K562 (cell line): ENCODE results near the gene GTPBP2. TPM values are rescaled to one million over a fixed set of nuclear protein-coding genes. Genes with fewer than 3 reads are reported as not detected.

ENCODE experiments used
- ATAC-seq: fragments of 200-7000 bp; cut with Tn5 transposase; 3 replicates; pipeline ENCODE4 v1.9.1; 2020; ENCODE audit warnings: moderate library complexity
- BruUV-seq: library from RNA; stranded (reverse); fragments of 400-500 nt; replicated peaks from 2 replicates; lab custom pipeline; 2021; lab: Mats Ljungman, UMichigan
- CTCF ChIA-PET: fragments of 300-600 bp; formaldehyde crosslinking; extraction: SDS; loops from one replicate; lab custom pipeline; 2021; ENCODE audit warnings: low intra/inter-chr PET ratio; lab: Yijun Ruan, JAX
- POLR2A ChIA-PET: fragments of 300-600, 350-650 bp; sonication (Branson Sonifier 250); formaldehyde crosslinking; extraction: SDS; loops from one replicate; lab custom pipeline; 2021; ENCODE audit warnings: antibody characterized with exemption, inconsistent platforms; lab: Yijun Ruan, JAX
- DNase-seq, 4 experiments: peaks; one replicate each; pipeline versions ENCODE4 v3.0.0 to v3.0.0-alpha.2; 2011 to 2018; ENCODE audit warnings: low spot score in 3 of 4, mixed read lengths in 3 of 4; ENCODE audit errors: extremely low read depth in 1 of 4
- FAIRE-seq: peaks from 2 replicates; lab custom pipeline; 2011; peaks lifted over from hg19 to GRCh38; lab: Jason Lieb, UNC
- H2AFZ ChIP-seq: 2 replicates; pipeline ENCODE4 v1.6.0; 2011; ENCODE audit warnings: low read depth, low read length, control low read depth, inconsistent platforms
- H3K27ac ChIP-seq: fragments of 200-600 bp; 3 replicates; pipeline ENCODE4 v1.8.0; 2011; ENCODE audit warnings: low read depth, mild to moderate bottlenecking, control low read depth, inconsistent platforms, low read length, moderate library complexity, mixed read lengths; ENCODE audit errors: extremely low read depth
- H3K27me3 ChIP-seq, 2 experiments: fragments of 300-600 bp in 1 of 2; 2 replicates in 1 of 2; 3 replicates in 1 of 2; pipeline versions ENCODE4 v1.6.0 to v1.8.0; 2011; ENCODE audit warnings: inconsistent platforms in 2 of 2, low read length in 2 of 2, mild to moderate bottlenecking in 1 of 2, mixed read lengths in 1 of 2, moderate library complexity in 1 of 2; ENCODE audit not compliant: control insufficient read depth in 2 of 2, insufficient read depth in 2 of 2
- H3K36me3 ChIP-seq: fragments of 300-600 bp; 3 replicates; pipeline ENCODE4 v1.8.0; 2011; ENCODE audit warnings: mild to moderate bottlenecking, low read length, inconsistent platforms; ENCODE audit not compliant: control insufficient read depth, insufficient read depth
- H3K4me1 ChIP-seq, 2 experiments: fragments of 200-600 bp in 1 of 2; replicated peaks in 1 of 2; 2 replicates in 1 of 2; 3 replicates in 1 of 2; pipeline versions ENCODE4 v1.5.1 to v1.8.0; 2011; ENCODE audit warnings: inconsistent platforms in 2 of 2, low read length in 2 of 2, mild to moderate bottlenecking in 1 of 2, mixed read lengths in 1 of 2, moderate library complexity in 1 of 2; ENCODE audit not compliant: control insufficient read depth in 2 of 2, insufficient read depth in 2 of 2
- H3K4me2 ChIP-seq: 2 replicates; pipeline ENCODE4 v1.6.1; 2011; ENCODE audit warnings: low read length, control low read depth, inconsistent platforms, mixed read lengths; ENCODE audit not compliant: insufficient read depth
- H3K4me3 ChIP-seq: fragments of 200-600 bp; sonication (generic), shearing (Covaris generic); 2 replicates; pipeline ENCODE4 v1.5.1; 2016; ENCODE audit warnings: control low read depth, inconsistent platforms
- H3K79me2 ChIP-seq: fragments of 200-600 bp; 3 replicates; pipeline ENCODE4 v1.8.0; 2011; ENCODE audit warnings: low read length, inconsistent platforms; ENCODE audit not compliant: control insufficient read depth, insufficient read depth
- H3K9ac ChIP-seq, 2 experiments: 2 replicates each; pipeline versions ENCODE4 v1.6.0 to v1.6.1; 2011; ENCODE audit warnings: low read depth in 2 of 2, low read length in 2 of 2, control low read depth in 1 of 2, inconsistent platforms in 1 of 2, mild to moderate bottlenecking in 1 of 2, mixed read lengths in 1 of 2; ENCODE audit not compliant: insufficient read depth in 1 of 2
- H3K9me1 ChIP-seq: one replicate; pipeline ENCODE4 v1.6.0; 2011; ENCODE audit warnings: inconsistent platforms, mild to moderate bottlenecking, low read length, moderate library complexity; ENCODE audit not compliant: control insufficient read depth, insufficient read depth
- H3K9me3 ChIP-seq: replicated peaks from 2 replicates; pipeline ENCODE4 v1.5.1; 2011; ENCODE audit warnings: low read depth, low read length, inconsistent platforms; ENCODE audit not compliant: control insufficient read depth, insufficient read depth
- H4K20me1 ChIP-seq: replicated peaks from 2 replicates; pipeline ENCODE4 v1.6.1; 2011; ENCODE audit warnings: low read length, inconsistent platforms, mixed read lengths; ENCODE audit not compliant: control insufficient read depth, insufficient read depth
- RUNX1 ChIP-seq: sonication (generic); IDR thresholded peaks from 2 replicates; pipeline ENCODE4 v1.6.1; 2016; ENCODE audit warnings: antibody characterized with exemption, low read depth
- ZNF318 ChIP-seq, 2 experiments: fragments of 450-650 bp; IDR thresholded peaks; 2 replicates each; pipeline ENCODE4 v1.6.1; 2016; ENCODE audit warnings: mild to moderate bottlenecking in 2 of 2, borderline replicate concordance in 1 of 2, low read depth in 1 of 2, moderate library complexity in 1 of 2
- WGBS: fragments of 100-300 bp; shearing (Covaris generic); methylation state at CpG from one replicate; pipeline ENCODE4 v1.1.6; 2016; ENCODE audit warnings: low coverage, mixed read lengths; ENCODE audit not compliant: insufficient coverage; ENCODE audit errors: missing lambda C conversion rate; 5-methylcytosine and 5-hydroxymethylcytosine counted together
- in situ Hi-C: fragments of 300-500 bp; cut with MboI; formaldehyde crosslinking; loops from 4 replicates; pipeline ENCODE4 v1.15.0; 2018; ENCODE audit warnings: inconsistent platforms, mixed read lengths
- intact Hi-C: fragments of 100-400 bp; cut with micrococcal nuclease; formaldehyde crosslinking; loops from 2 replicates; pipeline ENCODE4 v1.14.2; 2022
- polyA plus RNA-seq, 8 experiments: library from polyadenylated mRNA; depleted of rRNA in 4 of 8; stranded (reverse) in 5 of 8; unstranded in 3 of 8; fragments of >200 nt; fragmentation: Nextera tagmentation in 2 of 8; fragmentation: Illumina TruSeq in 1 of 8; extraction: Ambion mirVana in 2 of 8; extraction: Trizol in 1 of 8; gene quantifications; 2 replicates each; pipeline versions ENCODE4 v1.2.1 to v1.2.3, GENCODE V29; 2011 to 2014; ENCODE audit warnings: inconsistent platforms in 1 of 8, missing spikeins in 1 of 8
- total RNA-seq, 7 experiments: library from RNA; depleted of rRNA in 6 of 7; stranded (reverse); fragments of >200 nt in 6 of 7; fragmentation: Illumina TruSeq in 2 of 7; extraction: Trizol in 2 of 7; gene quantifications; 2 replicates each; pipeline versions ENCODE4 v1.2.1 to v1.2.3, GENCODE V29; 2011 to 2021; ENCODE audit warnings: low replicate concordance in 1 of 7

The GTPBP2 gene
- total and polyA plus RNA-seq, 9 of the 15 experiments (the other 6 are each of a cell fraction or from before 2014, with no cell fraction given): 48.4 to 196 (median 111) TPM

- Histone ChIP-seq H3K4me3 (no peak overlapping the region), H3K36me3 (peaks cover 71% of the 10 kb centered on the region), H3K79me2 (no peaks in the 10 kb centered on the region), H2AFZ (no peak overlapping the region), H4K20me1 (no peaks in the 10 kb centered on the region), H3K9me1 (no peaks in the 10 kb centered on the region), H3K27me3 (no peaks in the 10 kb centered on the region), H3K9ac (no peak overlapping the region), H3K4me1 (peaks cover 3 to 14% of the 10 kb centered on the region in 2 experiments; a peak in 4 of 5 replicates), H3K4me2 (no peak overlapping the region), H3K9me3 (no peaks in the 10 kb centered on the region), H3K27ac (no peak overlapping the region)
- no peak for DNase-seq
- CTCF ChIA-PET: no interaction called here
- ATAC-seq: no peak
- POLR2A ChIA-PET: interaction anchor here (0.7 to 6.5 kb wide), 6 partner anchors 8 to 25 kb away, joined by 3 to 53 read pairs (median 4); partner anchors contain the start of gene GTPBP2
- BruUV-seq: no TSS peak
- WGBS: 96% methylated on average over 5 of the region's 5 CpGs
- in situ Hi-C loops: no loop called here
- intact Hi-C loops: no loop called here
- no peak for TF ChIP-seq ZNF318 (IDR thresholded peaks at IDR 0.05; ENCODE audit: borderline replicate concordance in 1 of 2, low read depth in 1 of 2)
- TF ChIP-seq RUNX1: no peak
- TF ChIP-seq, all 486 proteins: peak for 0
- no peak for FAIRE-seq
These were observed 18.6 kb downstream of the GTPBP2 start for GRCh38 chr6:43610431-43610830.
